ENCODE measurements around the gene ENO3. TPM values are rescaled to one million over a fixed set of nuclear protein-coding genes. Genes with fewer than 3 reads are reported as not detected.

ENO3 gene
- total and polyA plus RNA-seq, 10 of the 15 experiments (the other 5 are each of a cell fraction or from before 2014, with no cell fraction given), result 6.8 to 28.4 (median 17.0) TPM

- TF ChIP-seq, protein P1, sequence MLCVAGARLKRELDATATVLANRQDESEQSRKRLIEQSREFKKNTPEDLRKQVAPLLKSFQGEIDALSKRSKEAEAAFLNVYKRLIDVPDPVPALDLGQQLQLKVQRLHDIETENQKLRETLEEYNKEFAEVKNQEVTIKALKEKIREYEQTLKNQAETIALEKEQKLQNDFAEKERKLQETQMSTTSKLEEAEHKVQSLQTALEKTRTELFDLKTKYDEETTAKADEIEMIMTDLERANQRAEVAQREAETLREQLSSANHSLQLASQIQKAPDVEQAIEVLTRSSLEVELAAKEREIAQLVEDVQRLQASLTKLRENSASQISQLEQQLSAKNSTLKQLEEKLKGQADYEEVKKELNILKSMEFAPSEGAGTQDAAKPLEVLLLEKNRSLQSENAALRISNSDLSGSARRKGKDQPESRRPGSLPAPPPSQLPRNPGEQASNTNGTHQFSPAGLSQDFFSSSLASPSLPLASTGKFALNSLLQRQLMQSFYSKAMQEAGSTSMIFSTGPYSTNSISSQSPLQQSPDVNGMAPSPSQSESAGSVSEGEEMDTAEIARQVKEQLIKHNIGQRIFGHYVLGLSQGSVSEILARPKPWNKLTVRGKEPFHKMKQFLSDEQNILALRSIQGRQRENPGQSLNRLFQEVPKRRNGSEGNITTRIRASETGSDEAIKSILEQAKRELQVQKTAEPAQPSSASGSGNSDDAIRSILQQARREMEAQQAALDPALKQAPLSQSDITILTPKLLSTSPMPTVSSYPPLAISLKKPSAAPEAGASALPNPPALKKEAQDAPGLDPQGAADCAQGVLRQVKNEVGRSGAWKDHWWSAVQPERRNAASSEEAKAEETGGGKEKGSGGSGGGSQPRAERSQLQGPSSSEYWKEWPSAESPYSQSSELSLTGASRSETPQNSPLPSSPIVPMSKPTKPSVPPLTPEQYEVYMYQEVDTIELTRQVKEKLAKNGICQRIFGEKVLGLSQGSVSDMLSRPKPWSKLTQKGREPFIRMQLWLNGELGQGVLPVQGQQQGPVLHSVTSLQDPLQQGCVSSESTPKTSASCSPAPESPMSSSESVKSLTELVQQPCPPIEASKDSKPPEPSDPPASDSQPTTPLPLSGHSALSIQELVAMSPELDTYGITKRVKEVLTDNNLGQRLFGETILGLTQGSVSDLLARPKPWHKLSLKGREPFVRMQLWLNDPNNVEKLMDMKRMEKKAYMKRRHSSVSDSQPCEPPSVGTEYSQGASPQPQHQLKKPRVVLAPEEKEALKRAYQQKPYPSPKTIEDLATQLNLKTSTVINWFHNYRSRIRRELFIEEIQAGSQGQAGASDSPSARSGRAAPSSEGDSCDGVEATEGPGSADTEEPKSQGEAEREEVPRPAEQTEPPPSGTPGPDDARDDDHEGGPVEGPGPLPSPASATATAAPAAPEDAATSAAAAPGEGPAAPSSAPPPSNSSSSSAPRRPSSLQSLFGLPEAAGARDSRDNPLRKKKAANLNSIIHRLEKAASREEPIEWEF (IDR thresholded peaks at IDR 0.05; ENCODE audit: insufficient replicate concordance, low read depth, low read length), result no peak
- TF ChIP-seq POLR2AphosphoS2 (IDR thresholded peaks at IDR 0.05; ENCODE audit: low read depth, low read length) (peak; percentile 71; the same call in 1 of the 2 replicates), SMAD1 (IDR thresholded peaks at IDR 0.05; ENCODE audit: low read depth, partially characterized antibody) (peak; percentile 78), PAX5 (IDR thresholded peaks at IDR 0.05; ENCODE audit: borderline replicate concordance, low read depth, low read length) (0 out of 2 replicates have a peak, but pooled peaks have one; percentile 34), ESRRA (IDR thresholded peaks at IDR 0.05; ENCODE audit: low read length) (peak; percentile 88), NR2F1 (conservative IDR thresholded peaks at IDR 0.05) (peak; percentile 75), PKNOX1 (IDR thresholded peaks at IDR 0.05) (peak; percentile 93), ZNF24 (IDR thresholded peaks at IDR 0.05) (peak; percentile 17; the same call in 1 of the 2 replicates), ZNF384 (IDR thresholded peaks at IDR 0.05; ENCODE audit: borderline replicate concordance, low read depth, low read length) (no peak), CBX5 (IDR thresholded peaks at IDR 0.05; ENCODE audit: low read depth) (no peak), IRF4 (IDR thresholded peaks at IDR 0.05; ENCODE audit: low read depth, low read length) (no peak), RUNX3 (IDR thresholded peaks at IDR 0.05; ENCODE audit: low read length) (no peak), SRF (IDR thresholded peaks at IDR 0.05; ENCODE audit: low read depth in 2 of 2, low read length in 2 of 2) (no peak), WRNIP1 (IDR thresholded peaks at IDR 0.05; ENCODE audit: borderline replicate concordance, low read depth, low read length) (no peak), MYC (IDR thresholded peaks at IDR 0.05; ENCODE audit: insufficient read depth, insufficient read length, insufficient replicate concordance, low read length, severe bottlenecking) (no peak)
- TF ChIP-seq, protein P2, sequence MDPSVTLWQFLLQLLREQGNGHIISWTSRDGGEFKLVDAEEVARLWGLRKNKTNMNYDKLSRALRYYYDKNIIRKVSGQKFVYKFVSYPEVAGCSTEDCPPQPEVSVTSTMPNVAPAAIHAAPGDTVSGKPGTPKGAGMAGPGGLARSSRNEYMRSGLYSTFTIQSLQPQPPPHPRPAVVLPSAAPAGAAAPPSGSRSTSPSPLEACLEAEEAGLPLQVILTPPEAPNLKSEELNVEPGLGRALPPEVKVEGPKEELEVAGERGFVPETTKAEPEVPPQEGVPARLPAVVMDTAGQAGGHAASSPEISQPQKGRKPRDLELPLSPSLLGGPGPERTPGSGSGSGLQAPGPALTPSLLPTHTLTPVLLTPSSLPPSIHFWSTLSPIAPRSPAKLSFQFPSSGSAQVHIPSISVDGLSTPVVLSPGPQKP (IDR thresholded peaks at IDR 0.05; ENCODE audit: low read depth, low read length), result 0 out of 2 replicates have a peak, but pooled peaks have one; percentile 71
- TF ChIP-seq, protein P3, sequence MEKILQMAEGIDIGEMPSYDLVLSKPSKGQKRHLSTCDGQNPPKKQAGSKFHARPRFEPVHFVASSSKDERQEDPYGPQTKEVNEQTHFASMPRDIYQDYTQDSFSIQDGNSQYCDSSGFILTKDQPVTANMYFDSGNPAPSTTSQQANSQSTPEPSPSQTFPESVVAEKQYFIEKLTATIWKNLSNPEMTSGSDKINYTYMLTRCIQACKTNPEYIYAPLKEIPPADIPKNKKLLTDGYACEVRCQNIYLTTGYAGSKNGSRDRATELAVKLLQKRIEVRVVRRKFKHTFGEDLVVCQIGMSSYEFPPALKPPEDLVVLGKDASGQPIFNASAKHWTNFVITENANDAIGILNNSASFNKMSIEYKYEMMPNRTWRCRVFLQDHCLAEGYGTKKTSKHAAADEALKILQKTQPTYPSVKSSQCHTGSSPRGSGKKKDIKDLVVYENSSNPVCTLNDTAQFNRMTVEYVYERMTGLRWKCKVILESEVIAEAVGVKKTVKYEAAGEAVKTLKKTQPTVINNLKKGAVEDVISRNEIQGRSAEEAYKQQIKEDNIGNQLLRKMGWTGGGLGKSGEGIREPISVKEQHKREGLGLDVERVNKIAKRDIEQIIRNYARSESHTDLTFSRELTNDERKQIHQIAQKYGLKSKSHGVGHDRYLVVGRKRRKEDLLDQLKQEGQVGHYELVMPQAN (conservative IDR thresholded peaks at IDR 0.05), result peak; percentile 78
Measured at GRCh38 chr17:4939796-4940554, 10.9 kb upstream of the ENO3 start, which contains the start of the genes RNF167 and SLC25A11 (continued).
